GM21717 (cell line): ENCODE data around the gene FOXP1.

Source experiments
- ATAC-seq: cut with Tn5 transposase; IDR thresholded peaks from one replicate; pipeline ENCODE4 v1.9.1; 2021; ENCODE audit warnings: mild to moderate bottlenecking, moderate library complexity; ENCODE audit not compliant: unreplicated experiment

Gene FOXP1

GRCh38 chr3:71583566-71584393 lies at the start of gene FOXP1:
FOXP1 (minus strand) TSS chr3:71583728; CDS start chr3:71198381, 385,347 bp downstream.
- ATAC-seq: no peak

DNA sequence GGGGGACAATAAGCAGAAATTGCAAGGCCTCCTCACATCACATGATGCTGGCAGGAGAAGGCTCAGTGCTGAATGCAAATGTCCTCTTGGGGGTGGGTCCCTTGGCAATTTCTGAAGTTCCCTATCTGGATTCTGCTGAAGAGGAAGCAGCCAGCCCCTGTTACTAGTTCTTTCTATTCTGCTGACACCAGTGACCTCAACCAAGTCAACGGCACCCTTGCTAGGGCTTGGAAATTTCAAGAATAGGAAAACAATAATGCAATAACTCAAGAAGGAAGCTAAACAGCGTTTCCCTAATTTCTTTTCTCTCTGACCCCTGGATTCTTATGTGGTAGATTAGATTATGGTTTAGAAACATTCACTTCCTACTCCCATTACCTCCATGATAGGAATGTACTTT lies 46.2 kb upstream of the FOXP1 start:
- ATAC-seq: no peak

- ATAC-seq: no peak
These were observed 45.8 kb upstream of the FOXP1 start for GRCh38 chr3:71629289-71629688.

GRCh38 chr3:71628522-71628921 lies 45.0 kb upstream of the FOXP1 start:
- no peak for ATAC-seq

DNA sequence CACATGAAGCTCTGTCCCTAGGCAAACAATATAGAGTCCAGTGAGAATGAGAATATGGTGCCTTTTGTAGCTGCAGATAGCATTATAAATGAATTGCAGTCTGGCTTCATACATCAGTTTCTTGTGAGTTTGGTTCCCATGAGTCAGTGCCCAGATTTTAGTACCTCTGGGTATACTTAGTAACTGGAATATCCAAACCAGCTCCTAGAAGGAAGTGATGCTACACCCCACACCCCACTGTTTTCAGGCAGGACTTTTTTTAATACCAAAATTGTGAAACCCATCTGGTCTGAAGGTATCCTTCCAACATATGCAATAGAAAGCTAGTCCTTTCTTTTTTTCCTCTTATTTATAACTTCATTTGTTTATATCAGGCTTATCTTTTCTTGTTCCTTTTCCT lies 42.1 kb upstream of the FOXP1 start:
- no peak for ATAC-seq

DNA sequence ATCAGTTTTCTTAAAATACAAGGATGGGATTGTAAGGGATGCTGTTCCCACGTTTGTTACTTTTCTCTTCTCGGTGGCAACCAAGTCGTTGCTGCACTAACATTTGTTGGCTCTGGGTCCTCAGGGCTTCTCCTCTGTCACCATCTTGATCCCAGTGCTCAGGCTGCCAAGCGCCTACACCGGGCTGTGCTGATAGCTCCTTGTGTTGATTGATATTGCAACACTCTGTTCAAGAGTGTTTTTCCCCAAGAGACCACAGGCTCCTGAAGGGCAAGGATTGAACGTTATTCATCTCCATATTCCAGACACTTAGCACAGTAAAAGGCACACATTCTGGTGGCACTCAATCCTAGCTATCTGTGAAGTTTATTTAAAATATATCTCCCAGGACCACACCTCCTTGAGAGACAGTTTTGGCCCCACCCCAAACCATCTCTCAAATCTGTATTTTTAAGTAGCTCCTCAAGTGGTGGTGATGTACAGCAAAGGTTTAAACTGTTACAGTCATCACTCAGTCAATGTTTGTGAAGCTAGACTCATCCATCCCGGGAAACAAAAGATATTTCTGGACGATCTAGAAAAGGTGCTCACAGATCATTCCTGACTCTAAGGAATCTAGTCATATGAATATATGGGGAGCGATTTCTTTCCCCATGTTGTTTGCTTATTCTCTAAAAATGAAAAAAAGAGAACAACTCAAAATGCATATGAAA lies 38.5 kb upstream of the FOXP1 start:
- no peak for ATAC-seq

DNA sequence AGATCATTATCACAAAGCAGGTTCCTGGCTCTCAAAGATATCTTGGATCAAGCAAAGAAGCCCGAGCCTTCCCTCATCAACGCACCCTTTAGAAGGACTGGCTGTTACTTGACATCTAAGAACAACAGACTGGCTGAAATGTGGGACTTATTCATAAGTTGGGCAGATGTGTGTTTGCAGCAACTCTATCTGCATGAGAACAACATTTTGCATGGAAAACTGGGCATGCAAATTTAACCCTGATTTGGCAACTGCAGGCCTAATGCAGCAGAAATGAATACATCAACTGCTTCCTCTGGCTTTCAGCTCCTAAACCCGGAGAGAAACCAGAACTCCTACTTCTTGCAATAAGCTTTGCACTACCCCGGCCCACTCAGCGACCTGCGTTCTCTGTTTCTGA lies 35.0 kb upstream of the FOXP1 start:
- no peak for ATAC-seq

DNA sequence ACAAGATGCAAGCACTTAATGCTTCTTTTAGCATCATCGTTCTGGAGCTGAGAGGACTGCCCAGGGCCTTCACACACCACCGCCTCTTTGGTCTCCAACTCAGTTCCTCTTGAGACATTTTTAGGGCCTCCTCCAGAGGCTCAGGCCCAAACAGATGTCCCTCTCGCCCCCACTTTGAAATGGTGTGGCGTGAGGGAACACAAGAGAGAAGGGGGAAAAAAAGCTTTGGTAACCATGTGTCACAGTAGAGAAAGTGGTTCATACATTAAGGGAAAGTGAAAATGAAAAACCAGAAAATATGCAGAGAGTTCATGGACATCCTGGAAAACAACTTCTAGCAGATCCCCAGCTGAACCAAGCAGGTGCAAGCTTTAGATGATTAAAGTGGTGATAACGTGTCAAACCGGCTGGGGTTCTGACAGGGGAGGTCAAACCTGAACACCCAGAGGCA lies 33.1 kb upstream of the FOXP1 start:
- ATAC-seq: no peak

DNA sequence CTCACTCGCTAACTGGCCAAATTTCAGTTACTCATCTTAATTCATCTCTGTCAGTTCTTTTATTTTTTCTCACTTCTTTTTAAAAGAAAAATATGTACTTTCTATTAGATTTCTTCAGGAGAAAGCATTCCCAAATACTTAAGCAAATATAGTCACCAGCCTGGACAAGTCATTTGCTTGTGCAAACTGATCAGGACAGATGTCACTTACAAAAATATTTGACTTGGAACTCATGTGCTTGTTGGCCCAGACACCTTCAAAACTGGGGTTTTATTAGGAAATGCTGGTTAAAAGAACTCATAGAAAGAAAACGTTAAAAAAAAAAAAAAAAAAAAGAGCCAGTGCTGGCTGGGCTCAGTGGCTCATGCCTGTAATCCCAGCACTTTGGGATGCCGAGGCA lies 31.3 kb upstream of the FOXP1 start:
- no peak for ATAC-seq

DNA sequence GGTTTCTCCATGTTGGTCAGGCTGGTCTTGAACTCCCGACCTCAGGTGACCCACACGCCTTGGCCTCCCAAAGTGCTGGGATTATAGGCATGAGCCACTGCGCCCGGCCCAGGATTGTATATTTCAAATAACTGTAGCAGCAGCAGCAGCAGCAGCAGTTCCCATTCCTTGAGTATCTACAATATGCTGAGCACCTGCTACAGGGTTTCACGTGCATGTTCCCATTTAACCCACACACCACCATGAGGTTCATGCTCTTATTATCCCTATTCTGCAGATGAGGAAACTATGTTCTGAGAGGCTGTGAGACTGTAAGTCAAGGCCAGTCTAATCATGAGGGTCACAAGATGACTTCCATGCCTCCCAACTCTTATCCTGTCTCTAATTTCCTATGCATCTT lies 30.9 kb upstream of the FOXP1 start:
- ATAC-seq: no peak

DNA sequence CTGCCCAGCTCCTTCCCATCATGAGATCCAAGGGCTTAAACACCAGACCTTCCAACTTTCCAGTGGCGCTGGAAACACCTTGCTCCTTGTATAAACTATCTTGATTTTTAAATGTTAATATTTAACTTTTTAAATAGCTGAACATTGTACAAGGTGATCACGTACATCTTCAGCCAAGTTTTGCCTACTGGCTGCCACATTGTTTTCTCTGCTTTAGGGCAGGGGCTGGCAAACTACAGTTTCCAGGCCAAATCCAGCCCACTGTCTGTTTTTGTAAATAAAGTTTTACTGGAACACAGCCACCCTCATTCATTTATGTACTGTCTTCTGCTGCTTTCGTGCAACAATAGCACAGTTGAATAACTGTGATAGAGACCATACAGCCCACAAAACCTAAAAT lies 27.6 kb upstream of the FOXP1 start:
- no peak for ATAC-seq

DNA sequence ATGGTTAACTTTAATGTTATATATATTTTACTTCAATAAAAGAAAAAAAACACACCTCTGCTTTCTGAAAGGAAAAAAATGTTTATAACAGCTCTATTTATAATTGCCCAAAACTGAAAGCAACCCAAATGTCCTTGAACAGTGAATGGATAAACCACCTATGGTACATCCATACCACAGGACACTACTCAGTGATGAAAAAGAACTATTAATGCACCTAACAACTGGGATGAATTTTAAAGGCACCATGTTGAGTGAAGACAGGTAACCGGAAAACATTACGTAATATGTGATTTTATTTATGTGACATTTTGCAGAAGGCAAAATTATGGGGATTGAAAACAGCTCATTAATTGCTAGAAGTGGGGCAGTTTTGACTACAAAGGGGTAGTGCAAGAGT lies 23.8 kb upstream of the FOXP1 start:
- ATAC-seq: no peak

- ATAC-seq: no peak
These were observed 23.1 kb upstream of the FOXP1 start for GRCh38 chr3:71606582-71606981.

DNA sequence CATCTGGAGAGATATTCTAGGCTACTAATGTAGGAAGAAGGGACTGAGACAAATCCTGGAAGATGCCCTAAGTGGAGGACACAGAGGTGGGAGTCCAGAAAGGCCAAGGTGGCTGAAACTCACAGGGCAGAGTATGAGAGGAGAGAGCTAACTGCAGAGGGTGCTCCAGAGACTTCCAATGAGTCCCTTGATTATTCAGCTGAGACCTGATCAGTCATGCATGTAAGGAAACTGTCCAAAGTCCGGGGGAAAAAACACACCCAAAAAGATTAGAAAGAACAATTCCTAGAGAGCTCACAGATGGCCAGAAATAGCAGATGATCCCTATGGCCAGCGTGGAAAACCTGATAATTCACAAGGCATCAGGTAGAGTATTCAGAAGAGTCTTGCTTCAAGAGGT lies 18.7 kb upstream of the FOXP1 start:
- ATAC-seq: no peak

DNA sequence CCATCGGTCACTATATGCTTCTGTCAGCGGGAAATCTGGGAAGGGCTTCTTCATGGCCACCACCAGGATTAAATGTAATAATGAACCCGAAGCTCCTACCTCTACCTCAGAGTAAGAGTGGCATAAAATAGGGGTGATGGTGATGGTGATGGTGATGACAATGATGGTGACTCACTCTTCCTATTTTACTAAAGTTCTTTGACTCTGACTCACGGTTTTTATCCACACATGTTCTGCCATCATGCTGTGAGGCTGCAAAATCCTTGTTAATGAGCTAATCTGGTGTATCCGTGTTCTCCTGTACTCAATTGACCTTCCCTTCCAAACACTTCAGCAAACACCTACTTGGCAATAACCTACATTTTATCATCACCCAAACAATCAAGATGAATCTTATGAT lies 18.3 kb upstream of the FOXP1 start:
- ATAC-seq: no peak

DNA sequence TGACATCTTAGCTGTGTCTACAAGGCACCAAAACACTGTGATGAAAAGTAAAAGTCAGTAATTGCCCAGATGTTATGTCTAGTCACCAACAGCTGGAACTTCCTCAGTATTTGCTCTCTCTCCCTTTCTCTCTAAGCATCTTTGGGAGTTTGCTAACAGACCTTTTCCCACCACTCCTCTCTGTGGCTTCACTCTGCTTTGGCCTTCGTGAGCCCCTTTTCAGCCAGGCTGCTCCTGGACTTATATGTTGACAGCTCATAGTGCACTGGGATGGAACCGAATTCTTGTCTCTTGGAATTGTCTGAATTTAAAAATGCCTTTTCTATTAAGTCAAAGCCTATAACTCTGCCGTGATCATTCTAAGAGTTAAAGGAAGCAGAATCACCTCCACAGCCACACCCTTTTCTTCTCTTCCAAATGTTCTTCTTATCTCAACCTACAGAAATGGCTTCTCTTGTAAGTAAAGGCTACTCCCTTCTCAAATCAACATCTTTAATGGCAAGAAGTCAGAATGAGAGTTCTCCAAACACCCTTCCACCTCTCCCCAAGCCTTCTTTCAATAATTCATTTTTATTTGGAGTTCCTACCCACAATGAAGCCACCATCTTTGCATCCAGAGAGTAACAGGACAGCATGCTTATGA lies 17.2 kb upstream of the FOXP1 start:
- ATAC-seq: no peak

GRCh38 chr3:71599416-71599815 lies 15.9 kb upstream of the FOXP1 start:
- ATAC-seq: no peak

- ATAC-seq: no peak
These were observed 14.8 kb upstream of the FOXP1 start for GRCh38 chr3:71598292-71598691.

- ATAC-seq: no peak
These were observed 13.8 kb upstream of the FOXP1 start for GRCh38 chr3:71597286-71597685.

DNA sequence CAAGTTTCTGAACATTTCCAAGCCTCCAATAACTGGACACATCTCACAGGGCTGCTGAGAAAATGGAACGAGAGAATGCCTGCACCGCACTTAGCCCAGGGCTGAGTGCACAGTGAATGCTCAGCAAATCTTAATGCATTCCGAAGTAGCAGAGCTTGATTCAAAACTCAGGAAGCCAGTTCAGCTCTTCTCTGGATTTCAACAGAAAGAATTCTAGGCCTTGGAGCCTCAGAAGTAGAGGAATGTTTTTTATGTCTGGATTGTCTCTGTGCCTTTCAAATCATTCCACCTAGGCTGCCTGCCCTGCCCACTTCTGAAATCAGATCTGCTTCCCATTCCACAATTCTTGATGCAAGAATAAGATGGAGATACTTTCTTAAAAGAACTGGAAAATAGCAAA lies 9.6 kb upstream of the FOXP1 start:
- ATAC-seq: no peak

GRCh38 chr3:71591101-71591500 lies 7.6 kb upstream of the FOXP1 start:
- ATAC-seq: no peak

DNA sequence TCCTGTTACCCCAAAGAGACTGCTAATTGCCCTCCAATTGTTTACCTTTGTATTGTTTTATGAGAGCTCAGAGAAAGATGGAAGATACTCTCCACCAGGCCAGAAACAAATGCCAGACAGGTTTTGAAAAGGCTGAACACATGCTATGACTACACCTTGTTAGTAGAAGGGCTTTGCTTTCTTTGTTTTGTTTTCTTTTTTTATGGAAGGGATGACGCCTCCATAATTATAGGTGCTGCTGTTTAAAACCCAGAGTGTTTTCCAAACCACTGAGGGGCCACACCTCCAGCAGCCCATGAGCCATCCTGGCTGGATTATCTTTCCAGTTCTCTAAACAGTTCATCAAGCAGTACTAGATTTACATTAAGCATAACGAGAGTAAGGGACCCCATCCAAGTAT lies 5.6 kb upstream of the FOXP1 start:
- ATAC-seq: no peak
